HepG2 (cell line): ENCODE results near the gene LDLRAD4. TPM values are rescaled to one million over a fixed set of nuclear protein-coding genes. Genes with fewer than 3 reads are reported as not detected.

Source experiments
- ATAC-seq: fragments of 200-7000 bp; cut with Tn5 transposase; 3 replicates; pipeline ENCODE4 v1.9.1; 2020; ENCODE audit warnings: mild to moderate bottlenecking, moderate library complexity
- BruUV-seq: library from RNA; stranded (reverse); fragments of 400-500 nt; replicated peaks from 2 replicates; lab custom pipeline; 2021; lab: Mats Ljungman, UMichigan
- CTCF ChIA-PET: fragments of 300-600 bp; formaldehyde crosslinking; extraction: SDS; loops from one replicate; lab custom pipeline; 2021; ENCODE audit warnings: low total read pairs, inconsistent platforms, low intra/inter-chr PET ratio; lab: Yijun Ruan, JAX
- POLR2A ChIA-PET: fragments of 350-600 bp; sonication (Branson Sonifier 250); formaldehyde crosslinking; loops from one replicate; lab custom pipeline; 2020; ENCODE audit warnings: antibody characterized with exemption, inconsistent platforms; lab: Yijun Ruan, JAX
- DNase-seq: peaks from one replicate; pipeline ENCODE4 v3.0.0-alpha.2; 2015; ENCODE audit warnings: low spot score
- FAIRE-seq: peaks from 3 replicates; lab custom pipeline; 2011; peaks lifted over from hg19 to GRCh38; lab: Jason Lieb, UNC
- H2AFZ ChIP-seq: one replicate; pipeline ENCODE4 v1.6.1; 2011; ENCODE audit warnings: low read length, inconsistent platforms
- H3K27ac ChIP-seq: fragments of 300-600 bp; 3 replicates; pipeline ENCODE4 v1.8.0; 2011; ENCODE audit warnings: mixed run types, mild to moderate bottlenecking, mixed read lengths, low read length, inconsistent platforms; ENCODE audit not compliant: insufficient read depth; ENCODE audit errors: extremely low read length
- H3K27me3 ChIP-seq, 2 experiments: fragments of 200-600 bp in 1 of 2; 2 replicates in 1 of 2; 3 replicates in 1 of 2; pipeline versions ENCODE4 v1.6.0 to v1.8.0; 2011; ENCODE audit warnings: low read length in 2 of 2, mild to moderate bottlenecking in 2 of 2, moderate library complexity in 2 of 2, inconsistent platforms in 1 of 2; ENCODE audit not compliant: insufficient read depth in 2 of 2, control insufficient read depth in 1 of 2
- H3K36me3 ChIP-seq, 2 experiments: fragments of 200-600 bp in 1 of 2; replicated peaks in 1 of 2; 2 replicates in 1 of 2; 3 replicates in 1 of 2; pipeline versions ENCODE4 v1.5.1 to v1.8.0; 2011; ENCODE audit warnings: low read length in 2 of 2, inconsistent platforms in 1 of 2; ENCODE audit not compliant: insufficient read depth in 2 of 2, control insufficient read depth in 1 of 2
- H3K4me1 ChIP-seq: 2 replicates; pipeline ENCODE4 v1.5.1; 2012; ENCODE audit warnings: low read length, inconsistent platforms; ENCODE audit not compliant: insufficient read depth
- H3K4me2 ChIP-seq: 2 replicates; pipeline ENCODE4 v1.6.0; 2011; ENCODE audit warnings: low read depth, low read length, inconsistent platforms
- H3K4me3 ChIP-seq, 3 experiments: fragments of 200-600 bp in 1 of 3; sonication (generic), shearing (Covaris generic) in 1 of 3; replicated peaks in 1 of 3; 2 replicates each; pipeline ENCODE4 v1.5.1; 2011 to 2016; ENCODE audit warnings: low read length in 3 of 3, inconsistent platforms in 2 of 3, low read depth in 2 of 3, mild to moderate bottlenecking in 2 of 3, control low read depth in 1 of 3, mixed read lengths in 1 of 3; ENCODE audit not compliant: insufficient read depth in 1 of 3
- H3K79me2 ChIP-seq: one replicate; pipeline ENCODE4 v1.6.1; 2011; ENCODE audit warnings: low read length, inconsistent platforms; ENCODE audit not compliant: insufficient read depth
- H3K9ac ChIP-seq: 2 replicates; pipeline ENCODE4 v1.6.0; 2011; ENCODE audit warnings: mild to moderate bottlenecking, low read depth, low read length, inconsistent platforms; ENCODE audit not compliant: insufficient read depth
- H3K9me3 ChIP-seq: 2 replicates; pipeline ENCODE4 v1.5.1; 2012; ENCODE audit warnings: mild to moderate bottlenecking, low read length
- H4K20me1 ChIP-seq: 2 replicates; pipeline ENCODE4 v1.6.0; 2011; ENCODE audit warnings: inconsistent platforms, mild to moderate bottlenecking, low read length, moderate library complexity; ENCODE audit not compliant: insufficient read depth
- AFF4 ChIP-seq: sonication (generic); formaldehyde crosslinking; IDR thresholded peaks from 2 replicates; pipeline ENCODE4 v1.4.0; 2020; ENCODE audit warnings: missing genetic modification reagents
- KAT8 ChIP-seq: IDR thresholded peaks from 2 replicates; pipeline ENCODE4 v1.6.1; 2016; ENCODE audit warnings: missing genetic modification reagents, missing compliant biosample characterization
- RAD21 ChIP-seq: fragments of 450-650 bp; formaldehyde crosslinking; IDR thresholded peaks from 2 replicates; pipeline ENCODE4 v1.5.0; 2020; ENCODE audit warnings: mild to moderate bottlenecking
- SMC3 ChIP-seq: IDR thresholded peaks from 2 replicates; pipeline ENCODE4 v1.6.1; 2011; ENCODE audit warnings: low read length, improper control_type of control experiment
- STAG1 ChIP-seq: sonication (generic); formaldehyde crosslinking; IDR thresholded peaks from 2 replicates; pipeline ENCODE4 v1.4.0; 2020; ENCODE audit warnings: missing genetic modification reagents
- TEAD3 ChIP-seq: optimal IDR thresholded peaks from 2 replicates; pipeline ENCODE3; 2016; ENCODE audit warnings: borderline replicate concordance
- XRCC5 ChIP-seq: fragments of 200-400 bp; formaldehyde crosslinking; optimal IDR thresholded peaks from 2 replicates; pipeline ENCODE3; 2017; ENCODE audit warnings: mild to moderate bottlenecking, low read length
- ZNF230 ChIP-seq: sonication (generic); formaldehyde crosslinking; IDR thresholded peaks from 2 replicates; pipeline ENCODE4 v1.4.0; 2020; ENCODE audit warnings: mild to moderate bottlenecking, missing genetic modification reagents
- WGBS: methylation state at CpG from one replicate; pipeline ENCODE4 v1.1.6; 2017; ENCODE audit warnings: low lambda C conversion rate; 5-methylcytosine and 5-hydroxymethylcytosine counted together
- in situ Hi-C: cut with HindIII; loops from 2 replicates; pipeline ENCODE4 v1.10.0; 2017; ENCODE audit warnings: low pct_unique_long_range_greater_than_20kb; ENCODE audit not compliant: extremely low pct_ligation_motif_present
- intact Hi-C: fragments of 100-400 bp; cut with micrococcal nuclease; formaldehyde crosslinking; loops from one replicate; pipeline ENCODE4 v1.10.0; 2022; ENCODE audit not compliant: unreplicated experiment
- polyA plus RNA-seq, 8 experiments: library from polyadenylated mRNA; depleted of rRNA in 3 of 8; stranded (reverse) in 7 of 8; unstranded in 1 of 8; fragments of >200 nt; fragmentation: Illumina TruSeq in 4 of 8; extraction: Trizol in 4 of 8; gene quantifications; 2 replicates each; pipeline versions ENCODE4 v1.2.1 to v1.2.3, GENCODE V29; 2011 to 2016; ENCODE audit warnings: low read depth in 4 of 8, missing spikeins in 1 of 8, mixed read lengths in 1 of 8; ENCODE audit not compliant: insufficient read depth in 1 of 8
- total RNA-seq, 5 experiments: library from RNA; depleted of rRNA; stranded (reverse); fragments of >200 nt; fragmentation: Illumina TruSeq; extraction: Trizol; gene quantifications; 2 replicates each; pipeline ENCODE4 v1.2.3, GENCODE V29; 2016; ENCODE audit warnings: low read depth in 1 of 5
- TF ChIP-seq, protein P1 (sequence below): sonication (generic); formaldehyde crosslinking; IDR thresholded peaks from 2 replicates; pipeline ENCODE4 v1.5.0; 2020; ENCODE audit warnings: mild to moderate bottlenecking, missing genetic modification reagents, moderate library complexity
- TF ChIP-seq, protein P2 (sequence below): sonication (generic); formaldehyde crosslinking; conservative IDR thresholded peaks from 2 replicates; pipeline ENCODE4 v1.8.1; 2023; ENCODE audit warnings: missing genetic modification reagents

LDLRAD4 gene
- total and polyA plus RNA-seq, 2 of the 13 experiments (the other 11 are each of a cell fraction or from before 2014, with no cell fraction given): 13.6 to 20.9 TPM

DNA sequence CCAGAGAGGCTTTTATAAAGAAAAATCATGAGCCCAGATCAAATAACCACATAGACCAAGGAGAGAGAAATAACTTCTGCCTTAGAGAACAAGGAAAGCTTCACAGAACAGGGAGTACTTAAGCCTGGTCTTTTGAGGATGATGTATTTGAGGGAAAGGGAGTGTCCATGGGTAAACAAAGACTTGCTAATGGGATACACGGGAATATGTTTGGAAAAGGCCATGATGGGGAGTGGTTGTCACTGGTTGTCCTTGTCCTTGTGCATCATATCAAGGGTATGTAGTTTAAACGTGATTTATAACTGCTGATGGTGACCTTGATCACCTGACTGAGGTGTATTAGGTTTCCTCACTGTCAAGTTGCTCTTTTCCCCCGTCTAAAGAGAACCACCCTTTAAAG lies 337.9 kb downstream of the LDLRAD4 start (continued):
- no peak for TF ChIP-seq AFF4

DNA sequence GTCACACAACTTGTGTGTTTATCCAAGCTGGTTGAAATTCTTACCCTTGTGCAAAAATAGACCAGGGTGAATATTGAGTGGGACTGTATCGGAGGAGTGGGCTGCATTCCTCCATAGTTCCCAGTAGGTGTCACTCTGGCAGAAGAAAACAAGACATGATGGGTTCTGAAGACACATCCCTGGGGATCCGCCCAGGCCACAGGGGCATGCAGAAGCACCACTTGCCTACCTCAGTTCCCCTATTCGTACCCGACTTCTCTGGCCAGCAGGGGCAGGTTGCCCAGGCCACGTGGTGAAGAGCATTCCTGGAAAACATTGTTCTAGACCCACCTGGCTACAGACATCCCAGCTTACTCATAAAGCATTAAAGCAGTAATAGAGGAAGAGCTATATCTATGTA lies 339.6 kb downstream of the LDLRAD4 start:
- WGBS: 17% methylated on average over 4 of the region's 5 CpGs
- no peak overlapping the region for H3K27ac ChIP-seq
- peak; percentile 93 for ATAC-seq
- in situ Hi-C loops: loop anchor here (5.0 to 25.0 kb wide), 2 partner anchors 69 to 229 kb away; no protein-coding TSS in a partner anchor
- no peaks in the 10 kb centered on the region for H3K27me3 ChIP-seq
- intact Hi-C loops: loop anchor here (5.0 kb wide), 3 partner anchors 74 to 244 kb away; partner anchors contain the start of genes FAM210A and RNMT
- POLR2A ChIA-PET: no interaction called here
- BruUV-seq: no TSS peak
- CTCF ChIA-PET: interaction anchor here (1.6 to 1.9 kb wide), 2 partner anchors 72 to 243 kb away, joined by 6 to 9 read pairs; no protein-coding TSS in a partner anchor
- no peaks in the 10 kb centered on the region for H3K79me2 ChIP-seq
- peaks cover 3% of the 10 kb centered on the region; the same call in 1 of the 2 replicates for H4K20me1 ChIP-seq
- no peaks in the 10 kb centered on the region for H3K4me1 ChIP-seq
- no peak overlapping the region for H3K4me3 ChIP-seq
- no peak overlapping the region for H3K4me2 ChIP-seq
- peak; percentile 83 for FAIRE-seq
- H2AFZ ChIP-seq: no peak overlapping the region
- no peak overlapping the region for H3K9ac ChIP-seq
- TF ChIP-seq STAG1 (CRISPR knock-in tag): peak; percentile 74
- 0 out of 2 replicates have a peak, but pooled peaks have one; percentile 20 for TF ChIP-seq KAT8 (CRISPR knock-in tag)
- TF ChIP-seq RAD21 (CRISPR knock-in tag): peak; percentile 63
- TF ChIP-seq TEAD3: peak; percentile 84
- TF ChIP-seq SMC3: peak; percentile 56; the same call in 1 of the 2 replicates
- peak; percentile 36 for TF ChIP-seq XRCC5
- TF ChIP-seq, protein P1, sequence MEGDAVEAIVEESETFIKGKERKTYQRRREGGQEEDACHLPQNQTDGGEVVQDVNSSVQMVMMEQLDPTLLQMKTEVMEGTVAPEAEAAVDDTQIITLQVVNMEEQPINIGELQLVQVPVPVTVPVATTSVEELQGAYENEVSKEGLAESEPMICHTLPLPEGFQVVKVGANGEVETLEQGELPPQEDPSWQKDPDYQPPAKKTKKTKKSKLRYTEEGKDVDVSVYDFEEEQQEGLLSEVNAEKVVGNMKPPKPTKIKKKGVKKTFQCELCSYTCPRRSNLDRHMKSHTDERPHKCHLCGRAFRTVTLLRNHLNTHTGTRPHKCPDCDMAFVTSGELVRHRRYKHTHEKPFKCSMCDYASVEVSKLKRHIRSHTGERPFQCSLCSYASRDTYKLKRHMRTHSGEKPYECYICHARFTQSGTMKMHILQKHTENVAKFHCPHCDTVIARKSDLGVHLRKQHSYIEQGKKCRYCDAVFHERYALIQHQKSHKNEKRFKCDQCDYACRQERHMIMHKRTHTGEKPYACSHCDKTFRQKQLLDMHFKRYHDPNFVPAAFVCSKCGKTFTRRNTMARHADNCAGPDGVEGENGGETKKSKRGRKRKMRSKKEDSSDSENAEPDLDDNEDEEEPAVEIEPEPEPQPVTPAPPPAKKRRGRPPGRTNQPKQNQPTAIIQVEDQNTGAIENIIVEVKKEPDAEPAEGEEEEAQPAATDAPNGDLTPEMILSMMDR (CRISPR knock-in tag): peak; percentile 78
- TF ChIP-seq, protein P2, sequence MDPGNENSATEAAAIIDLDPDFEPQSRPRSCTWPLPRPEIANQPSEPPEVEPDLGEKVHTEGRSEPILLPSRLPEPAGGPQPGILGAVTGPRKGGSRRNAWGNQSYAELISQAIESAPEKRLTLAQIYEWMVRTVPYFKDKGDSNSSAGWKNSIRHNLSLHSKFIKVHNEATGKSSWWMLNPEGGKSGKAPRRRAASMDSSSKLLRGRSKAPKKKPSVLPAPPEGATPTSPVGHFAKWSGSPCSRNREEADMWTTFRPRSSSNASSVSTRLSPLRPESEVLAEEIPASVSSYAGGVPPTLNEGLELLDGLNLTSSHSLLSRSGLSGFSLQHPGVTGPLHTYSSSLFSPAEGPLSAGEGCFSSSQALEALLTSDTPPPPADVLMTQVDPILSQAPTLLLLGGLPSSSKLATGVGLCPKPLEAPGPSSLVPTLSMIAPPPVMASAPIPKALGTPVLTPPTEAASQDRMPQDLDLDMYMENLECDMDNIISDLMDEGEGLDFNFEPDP (CRISPR knock-in tag): no peak
- TF ChIP-seq ZNF230 (CRISPR knock-in tag): no peak
- no peaks in the 10 kb centered on the region for H3K36me3 ChIP-seq
- H3K9me3 ChIP-seq: no peaks in the 10 kb centered on the region
- DNase-seq: peak; percentile 52
